ENCODE measurements around the gene DSN1.

- TF ChIP-seq CTCF (IDR thresholded peaks at IDR 0.05) (no peak), POLR2A (IDR thresholded peaks at IDR 0.05) (no peak)
Measured at GRCh38 chr20:36758276-36758675, 15.3 kb downstream of the DSN1 start.
